Activated CD8-positive, alpha-beta memory T cell treated with anti-CD3 and anti-CD28 coated beads for 1 hour (primary cell): ENCODE results near the gene ZNG1A.
"Not testable (repeated sequence)": the region's sequence is repeated elsewhere in the genome, so short reads cannot be mapped to it uniquely, and the experiment has no call there.

ENCODE experiments used
- DNase-seq, 2 donors: peaks; one replicate each; pipeline ENCODE4 v3.0.0-alpha.2; 2020; ENCODE audit warnings: low read depth in 1 of 2; ENCODE audit errors: extremely low read depth in 1 of 2

ZNG1A gene

DNA sequence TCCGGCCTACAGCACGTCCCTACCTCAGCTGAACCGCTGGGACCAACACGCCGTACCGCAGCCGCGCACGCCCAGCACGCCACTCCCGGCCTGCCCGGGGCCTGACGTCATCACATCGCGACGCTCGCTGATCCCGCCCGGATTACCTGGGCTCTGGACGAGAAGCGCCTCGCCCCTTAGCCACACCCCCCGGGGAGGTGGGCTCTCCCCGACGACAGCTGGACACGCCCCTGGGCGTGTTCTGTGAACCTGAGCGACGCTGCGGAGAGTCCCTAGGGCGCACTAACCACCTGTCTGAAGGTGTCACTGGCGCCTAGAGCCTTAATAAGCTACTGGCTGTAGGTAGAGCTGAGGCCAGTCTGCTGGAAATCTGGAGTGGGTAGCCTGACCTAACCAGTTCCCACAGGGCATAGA is at the start of gene ZNG1A:
ZNG1A (minus strand) TSS at position 87 of the 414 bp plus-strand sequence. CDS start 87 bp downstream, outside the sequence.
- peak; percentile 57 to 59 for DNase-seq

DNA sequence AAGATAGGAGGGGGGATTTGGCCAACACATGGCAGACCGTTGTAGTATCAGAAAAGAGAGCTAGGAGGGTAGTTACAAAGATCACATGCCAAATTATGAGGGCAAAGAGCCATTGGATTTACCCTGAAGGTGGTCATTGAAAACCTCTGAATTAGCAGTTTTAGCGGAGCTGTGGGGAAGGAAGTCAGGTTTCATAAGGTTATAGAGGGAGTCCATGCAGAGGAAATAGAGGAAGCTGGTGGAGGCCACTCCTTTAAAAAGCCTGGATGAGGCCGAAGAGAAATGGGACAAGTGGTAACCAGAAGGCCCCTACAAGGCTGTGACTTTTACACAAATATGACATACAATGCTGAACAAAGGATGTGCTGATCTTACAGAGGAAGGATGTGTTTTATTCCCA is 49.0 kb upstream of the ZNG1A start:
- no peak for DNase-seq

DNA sequence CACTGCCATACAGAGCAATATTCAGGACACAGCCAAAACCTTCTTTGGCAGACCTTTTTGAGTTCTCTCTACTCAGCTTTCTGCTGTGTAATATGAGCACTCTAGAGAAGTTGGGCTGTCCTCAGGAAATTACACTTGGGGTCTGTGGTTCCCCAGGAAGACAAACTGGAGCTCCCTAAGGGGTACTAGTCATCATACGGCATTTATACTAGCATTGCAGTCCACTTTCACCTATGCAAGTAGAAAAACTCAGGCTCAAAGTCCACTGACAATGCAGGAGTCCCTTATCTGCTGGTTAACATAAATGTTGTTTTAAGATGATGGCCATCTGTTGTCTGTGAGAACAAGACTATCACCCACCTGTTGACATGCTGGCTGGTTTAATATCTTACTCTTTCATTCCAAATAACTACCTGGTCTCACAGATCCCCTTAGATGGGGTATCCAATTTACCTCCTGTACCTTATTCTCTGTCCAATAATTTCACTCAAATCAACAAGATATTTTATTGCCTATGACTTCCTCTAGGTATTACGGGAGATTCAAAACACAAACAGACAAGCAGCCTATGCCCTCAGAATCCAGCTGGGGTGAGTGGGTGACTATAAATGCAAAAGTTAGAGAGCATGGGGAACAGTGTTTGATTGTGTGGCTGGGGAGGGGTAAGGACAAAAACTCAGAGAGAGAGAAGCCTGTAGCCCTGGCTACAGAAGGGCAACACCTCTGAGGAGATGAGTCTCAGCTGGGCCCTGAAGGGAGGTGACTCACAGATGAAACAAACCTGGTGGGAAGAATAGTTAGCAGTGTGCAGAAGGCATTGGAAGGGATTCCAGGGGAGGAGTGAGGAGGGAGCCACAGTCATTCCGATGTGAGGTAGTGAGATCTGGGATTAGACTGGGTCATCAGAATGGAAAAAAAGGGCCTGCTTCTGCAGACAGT is 46.0 kb upstream of the ZNG1A start:
- no peak for DNase-seq

DNA sequence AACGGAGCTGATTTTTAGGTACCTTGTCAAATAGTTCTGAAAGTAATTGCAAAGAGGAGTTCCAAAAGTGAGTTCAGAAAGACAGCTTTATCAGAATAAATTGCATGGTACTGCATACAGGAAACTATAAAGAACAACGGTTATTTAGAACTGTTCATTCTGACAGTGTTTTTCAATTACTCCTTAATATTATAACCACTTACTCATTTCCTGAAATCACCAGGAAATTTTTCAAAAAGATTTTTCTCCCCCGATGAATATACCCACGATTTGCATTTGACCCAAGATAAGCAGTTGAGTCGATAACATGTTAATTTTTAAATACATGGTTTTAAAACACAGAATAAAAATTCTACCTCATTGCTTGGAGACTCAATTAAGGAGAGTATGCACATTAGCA is 45.2 kb upstream of the ZNG1A start:
- DNase-seq = no peak

DNA sequence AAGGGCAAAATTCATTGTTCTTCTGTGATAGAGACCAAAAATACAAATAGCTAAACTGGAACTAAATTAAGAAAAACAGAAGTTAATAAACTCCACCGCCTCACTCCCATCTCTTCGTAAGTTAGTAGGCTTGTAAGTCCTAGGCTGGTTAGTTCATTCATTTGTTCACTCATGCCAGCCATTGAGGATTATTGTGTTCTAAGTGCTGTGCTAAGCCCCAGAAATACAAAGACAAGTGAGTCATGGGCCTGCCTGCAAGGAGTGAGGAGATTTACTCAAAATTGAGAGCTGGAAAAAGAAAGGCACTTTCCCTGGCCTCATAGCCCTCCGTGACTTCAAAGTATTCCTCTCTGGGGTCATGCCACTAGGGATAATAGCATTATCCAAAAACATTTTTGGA is 44.3 kb upstream of the ZNG1A start:
- no peak for DNase-seq

DNA sequence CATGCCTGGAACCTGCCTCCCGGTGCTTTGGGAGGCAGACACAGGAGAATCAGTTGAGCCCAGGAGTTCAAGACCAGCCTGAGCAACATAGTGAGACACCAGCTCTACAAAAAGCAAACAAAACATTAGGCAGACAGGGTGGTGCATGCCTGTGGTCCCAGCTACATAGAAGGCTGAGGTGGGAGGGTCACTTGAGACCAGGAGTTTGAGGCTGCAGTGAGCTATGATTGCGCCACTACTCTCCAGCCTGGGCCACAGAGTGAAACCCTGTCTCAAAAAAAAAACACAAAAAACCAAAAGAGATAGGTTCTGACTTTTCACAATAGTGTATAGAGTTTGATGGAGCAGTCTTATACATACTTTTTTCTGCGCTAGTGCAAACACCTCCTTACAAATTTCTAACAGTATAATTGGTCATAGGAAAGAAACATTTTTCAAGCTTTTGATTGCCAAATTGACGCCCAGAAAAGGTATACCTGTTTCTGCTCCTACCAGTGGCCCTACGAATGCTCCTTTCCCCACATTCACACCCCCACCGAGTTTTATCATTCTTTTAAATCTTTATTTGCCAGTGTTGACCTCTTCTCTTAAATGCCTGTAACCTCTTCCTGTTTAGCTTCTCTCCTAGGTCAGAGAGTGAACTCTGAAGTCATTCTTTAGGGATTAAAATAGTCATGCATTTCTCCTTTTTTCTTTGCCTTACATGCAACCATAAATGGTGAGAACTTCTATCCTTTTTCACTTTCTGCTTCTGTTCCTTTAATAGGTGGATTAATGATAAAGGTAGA is 43.3 kb upstream of the ZNG1A start:
- DNase-seq = no peak

DNA sequence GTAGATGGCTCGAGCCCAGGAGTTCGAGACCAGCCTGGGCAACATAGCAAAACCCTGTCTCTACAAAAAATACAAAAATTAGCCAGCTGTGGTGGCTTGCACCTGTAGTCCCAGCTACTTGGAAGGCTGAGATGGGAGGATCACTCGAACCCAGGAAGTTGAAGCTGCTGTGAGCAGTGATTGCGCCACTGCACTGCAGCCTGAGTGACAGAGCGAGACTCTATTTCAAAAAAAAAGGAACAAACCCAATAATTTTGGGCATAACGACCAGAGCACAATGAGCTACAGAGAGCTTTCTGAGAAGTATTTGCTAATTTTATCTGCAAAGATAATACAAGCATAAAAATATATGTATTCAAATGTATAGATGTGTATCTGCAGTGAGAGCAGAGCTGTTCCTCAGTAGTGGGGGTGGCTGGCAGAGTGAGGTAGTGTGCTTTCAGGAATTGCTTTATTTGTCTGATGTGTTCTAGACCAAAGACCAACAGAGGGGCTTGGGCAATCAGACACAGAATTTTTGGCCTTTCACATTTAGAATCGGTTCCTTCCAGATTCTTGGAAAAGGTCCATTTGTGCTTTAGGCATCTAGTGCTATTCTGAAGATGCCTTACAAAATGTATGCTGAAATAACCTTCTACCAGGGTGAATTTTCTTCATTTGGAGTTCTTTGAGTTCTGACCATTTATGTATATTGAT is 41.0 kb upstream of the ZNG1A start:
- DNase-seq = no peak

DNA sequence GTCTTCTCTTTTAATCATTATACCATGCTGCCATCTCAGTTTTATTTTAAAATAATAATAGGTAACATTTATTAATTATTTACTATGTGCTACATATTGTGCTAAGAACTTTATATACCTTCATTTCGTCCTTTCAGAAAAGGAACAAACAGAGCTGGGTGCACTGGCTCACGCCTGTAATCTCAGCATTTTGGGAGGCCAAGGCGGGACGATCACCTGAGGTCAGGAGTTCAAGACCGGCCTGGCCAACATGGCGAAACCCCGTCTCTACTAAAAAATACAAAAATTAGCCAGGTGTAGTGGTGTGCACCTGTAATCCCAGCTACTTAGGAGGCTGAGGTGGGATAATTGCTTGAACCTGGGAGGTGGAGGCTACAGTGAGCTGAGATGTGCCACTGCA is 40.2 kb upstream of the ZNG1A start:
- DNase-seq = not testable (repeated sequence)

DNA sequence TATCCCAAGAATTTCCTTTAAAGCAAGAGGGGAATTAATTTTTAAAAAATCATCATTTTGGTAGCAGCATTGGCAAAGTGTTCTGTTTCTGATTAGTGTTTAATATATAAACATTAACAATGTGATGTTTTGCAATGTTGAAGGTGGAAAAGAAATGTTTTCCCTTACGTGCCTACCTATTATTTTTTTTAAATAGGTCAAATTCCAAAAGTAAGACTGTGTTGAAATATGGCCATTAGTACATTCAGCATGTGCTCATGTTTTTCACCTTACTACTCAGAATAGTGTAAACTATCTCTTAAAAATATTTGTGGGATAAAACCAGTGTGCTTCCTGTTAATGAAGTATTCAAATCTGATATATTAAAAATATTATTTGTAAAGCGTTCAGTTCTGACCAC is 39.1 kb upstream of the ZNG1A start:
- no peak for DNase-seq

DNA sequence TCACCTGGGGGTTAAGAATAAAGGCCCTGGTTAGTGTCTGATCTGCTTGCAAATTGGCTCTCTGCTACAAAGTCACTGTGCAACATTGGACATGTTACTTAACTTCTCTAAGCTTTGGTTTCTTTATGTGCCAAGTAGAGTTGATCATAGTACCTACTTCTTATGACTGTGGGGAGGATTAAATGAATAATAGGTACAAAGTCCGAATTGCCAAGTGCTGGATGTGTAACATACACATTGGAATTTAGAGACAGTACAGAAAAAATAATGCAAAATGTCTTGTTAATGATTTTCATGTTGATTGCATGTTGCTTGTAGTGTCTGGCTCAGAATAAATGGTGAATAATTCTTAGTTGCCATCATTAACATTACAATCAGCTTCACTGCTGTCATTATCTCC is 38.0 kb upstream of the ZNG1A start:
- no peak for DNase-seq

DNA sequence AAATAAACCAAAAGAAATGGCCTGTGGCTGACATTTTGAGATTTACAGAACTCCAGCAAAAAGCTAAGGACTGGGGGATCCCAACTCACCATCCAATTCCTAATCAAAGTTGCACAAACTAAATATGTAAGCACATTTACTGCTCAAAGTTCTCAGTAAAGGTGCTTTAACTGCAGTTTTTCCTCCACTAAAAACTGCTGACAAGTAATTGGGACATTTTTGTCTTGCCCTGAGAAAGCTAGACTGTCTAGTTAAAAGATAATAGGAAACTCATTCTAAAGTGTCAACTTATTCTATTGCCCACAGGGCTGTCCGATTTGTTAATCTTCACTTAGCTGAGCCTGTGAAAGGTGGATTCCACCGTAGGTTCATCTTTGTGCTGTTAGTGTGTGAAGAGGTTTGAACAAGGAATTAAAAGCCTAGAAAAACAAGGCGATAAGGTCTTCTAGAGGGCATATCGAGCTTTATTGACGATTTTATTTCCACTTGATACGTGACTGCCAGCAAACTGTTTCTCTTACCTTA is 36.8 kb upstream of the ZNG1A start:
- DNase-seq = no peak

DNA sequence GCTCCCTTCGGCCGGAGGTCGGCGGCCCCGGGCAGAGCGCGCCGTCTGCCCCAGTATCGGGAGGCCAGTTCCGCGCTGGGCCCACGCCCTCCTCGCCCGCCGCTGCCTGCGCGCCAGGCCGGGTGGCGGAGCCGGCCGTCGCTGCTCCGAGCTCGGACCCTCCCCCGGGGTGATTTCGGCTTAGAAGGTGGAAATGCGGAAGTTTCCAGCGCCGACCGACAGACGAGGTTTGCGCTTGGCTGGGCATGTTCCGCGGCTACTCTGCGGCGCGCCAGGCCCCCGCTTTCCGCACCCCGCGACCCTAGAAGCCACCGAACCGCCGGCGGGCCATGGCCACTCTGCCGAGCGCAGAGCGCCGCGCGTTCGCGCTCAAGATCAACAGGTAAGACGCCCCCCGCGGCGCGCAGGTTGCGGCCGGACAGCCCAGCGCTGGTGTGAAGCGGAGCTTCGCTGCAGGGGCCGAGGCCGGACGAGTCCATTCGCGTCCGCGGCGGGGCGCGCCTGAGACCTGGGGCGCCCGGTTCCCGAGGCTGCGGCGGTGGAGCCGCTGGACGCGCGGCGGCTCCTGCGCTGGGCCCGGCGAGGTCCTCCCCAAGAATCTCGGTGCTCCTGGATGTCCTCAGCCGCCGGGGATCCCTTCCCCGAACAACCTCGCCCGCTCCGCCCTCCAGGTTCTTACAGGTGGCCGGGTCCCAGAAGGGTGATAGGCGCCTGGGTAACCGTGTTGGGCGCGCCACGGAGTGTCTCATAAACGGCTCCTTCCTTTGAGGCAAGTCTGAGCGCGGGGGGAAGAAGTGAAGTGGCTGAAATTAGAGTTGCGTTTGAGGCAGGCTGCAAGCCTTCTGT is 36.0 kb upstream of the ZNG1A start, which contains the start of gene DOCK8:
DOCK8 (plus strand) TSS at position 218 of the 846 bp plus-strand sequence; CDS start at position 330, 112 bp downstream.
- DNase-seq = peak; percentile 8 to 28

DNA sequence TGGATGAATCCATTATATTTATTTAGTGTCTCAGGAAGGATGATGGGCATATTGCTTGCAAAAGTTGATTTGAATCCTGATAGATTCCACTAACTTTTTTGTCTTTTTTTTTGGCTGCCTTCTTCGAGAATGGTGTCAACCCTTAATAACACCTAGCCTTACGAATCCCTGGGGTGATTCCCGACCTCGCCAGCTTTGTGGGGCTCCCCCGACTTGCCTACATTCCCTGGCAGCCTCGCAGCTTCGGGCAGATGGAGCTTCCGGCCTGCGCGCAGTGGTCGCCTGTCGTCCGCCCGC is 35.4 kb upstream of the ZNG1A start:
- DNase-seq = no peak

DNA sequence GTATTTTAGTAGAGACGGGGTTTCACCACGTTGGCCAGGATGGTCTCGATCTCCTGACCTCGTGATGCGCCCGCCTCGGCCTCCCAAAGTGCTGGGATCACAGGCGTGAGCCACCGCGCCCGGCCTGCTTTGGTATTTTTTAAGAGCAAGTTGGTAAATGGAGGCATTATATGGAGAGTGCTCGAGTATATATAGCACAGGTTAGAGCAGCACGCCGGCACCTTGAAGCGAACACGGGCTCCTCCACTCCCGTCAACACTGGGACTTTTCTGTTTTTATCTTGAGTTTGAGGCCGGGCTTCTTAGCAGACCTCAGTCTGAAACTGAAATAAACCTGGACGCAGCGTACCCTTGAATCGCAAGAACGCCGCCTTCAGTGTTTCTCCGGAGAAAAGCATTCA is 35.0 kb upstream of the ZNG1A start:
- not testable (repeated sequence) for DNase-seq

DNA sequence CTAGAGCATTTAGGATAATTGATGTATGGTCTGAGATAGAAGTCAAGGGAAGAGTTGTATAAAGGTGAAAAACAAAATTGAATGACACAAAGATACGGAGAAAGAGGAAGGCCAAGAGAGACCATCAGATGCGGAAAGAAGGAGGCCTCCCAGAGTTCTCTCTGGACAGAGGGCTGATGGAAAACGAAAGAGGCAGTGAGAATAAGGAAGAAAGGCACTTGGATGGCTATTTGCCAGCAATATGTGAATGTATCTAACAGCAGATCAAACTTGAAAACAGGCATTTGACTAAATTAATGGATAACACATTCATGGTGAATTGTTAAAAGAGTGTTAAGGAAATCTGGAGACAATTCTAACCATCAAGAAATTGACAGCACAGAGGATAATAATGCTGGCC is 33.4 kb upstream of the ZNG1A start:
- DNase-seq = no peak

DNA sequence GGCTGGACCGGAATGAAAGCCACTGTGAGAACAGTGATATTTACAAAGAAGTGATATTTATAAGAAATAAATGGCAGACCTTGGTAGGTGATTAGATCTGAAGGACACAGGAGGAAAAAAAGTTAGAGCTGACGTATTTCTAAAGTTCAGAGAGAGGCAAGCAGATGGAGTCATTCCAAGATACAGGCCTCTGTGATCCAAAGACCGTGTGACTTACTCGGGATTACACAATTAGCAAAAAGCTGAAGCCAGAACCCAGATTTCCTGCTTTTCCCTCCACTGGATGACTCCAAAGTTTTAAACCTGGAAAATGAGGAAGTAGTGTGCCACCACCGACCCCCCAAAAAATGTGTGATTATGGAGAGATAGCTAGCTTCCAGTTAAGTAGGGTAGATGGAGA is 32.7 kb upstream of the ZNG1A start:
- DNase-seq = no peak

DNA sequence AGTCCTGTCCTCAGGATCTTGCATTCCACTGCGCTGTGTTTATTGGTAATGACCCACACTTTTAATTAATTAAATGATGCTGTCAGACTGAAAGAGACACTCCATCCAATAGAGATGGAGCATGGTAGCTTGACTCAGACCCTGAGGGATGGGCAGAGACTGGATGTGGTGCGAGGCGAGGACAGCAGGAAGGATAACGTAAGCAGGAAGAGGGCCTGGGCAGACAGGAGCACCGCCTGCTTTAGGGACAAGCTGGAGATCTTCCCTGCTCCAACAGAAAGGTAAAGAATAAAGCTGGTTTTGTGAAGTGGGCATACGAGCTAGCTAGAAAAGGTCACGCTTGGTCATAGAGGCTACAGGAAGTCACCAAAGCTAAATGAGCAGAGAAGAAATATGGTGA is 32.2 kb upstream of the ZNG1A start:
- DNase-seq = no peak

DNA sequence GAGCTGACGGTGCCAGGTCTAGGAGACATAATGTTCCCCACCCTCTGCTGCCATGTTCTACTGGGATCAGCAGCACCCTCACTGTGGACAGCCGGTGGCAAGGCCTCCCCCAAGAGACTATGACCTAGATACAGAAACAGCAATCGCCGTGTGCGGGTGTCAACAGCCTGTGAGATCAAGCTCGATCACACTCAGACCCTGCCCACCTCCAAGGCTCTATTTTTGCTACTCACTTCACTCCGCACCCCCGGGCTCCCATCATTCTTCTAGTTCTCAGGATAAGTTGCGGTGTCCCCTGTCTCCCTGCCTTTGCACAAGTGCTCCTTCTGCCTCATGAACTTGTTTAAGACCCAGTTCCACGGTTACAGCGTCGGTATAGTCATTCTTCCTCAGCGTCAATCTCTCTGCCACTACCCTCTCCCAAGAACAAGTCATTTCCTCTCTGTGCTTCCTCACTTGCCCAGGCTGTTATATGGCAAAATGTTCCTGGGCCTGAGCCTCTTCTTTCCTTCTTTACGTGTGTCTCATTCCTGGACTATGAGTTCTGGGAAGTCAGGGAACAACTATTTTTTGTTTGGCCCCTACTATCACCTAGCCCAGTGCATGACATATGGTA is 30.4 kb upstream of the ZNG1A start:
- no peak for DNase-seq

DNA sequence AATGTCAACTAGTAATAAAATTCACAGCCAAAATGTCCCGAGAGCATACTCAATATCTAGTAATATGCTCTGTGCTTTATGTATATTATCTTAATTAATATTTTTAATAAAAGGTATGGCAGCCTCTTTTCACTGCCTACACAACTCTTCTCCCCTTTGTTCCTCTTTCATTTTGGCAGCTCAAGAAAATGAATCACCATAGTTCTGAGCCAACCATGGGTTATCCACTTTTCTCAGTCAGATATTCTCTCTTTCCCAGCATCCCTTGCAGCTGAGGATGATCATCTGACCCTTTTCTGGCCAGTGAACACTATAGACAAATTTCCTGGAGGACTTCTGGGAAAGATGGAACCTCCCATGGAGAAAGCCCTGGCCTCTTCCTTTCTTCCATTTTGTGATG is 27.6 kb upstream of the ZNG1A start:
- DNase-seq = no peak

DNA sequence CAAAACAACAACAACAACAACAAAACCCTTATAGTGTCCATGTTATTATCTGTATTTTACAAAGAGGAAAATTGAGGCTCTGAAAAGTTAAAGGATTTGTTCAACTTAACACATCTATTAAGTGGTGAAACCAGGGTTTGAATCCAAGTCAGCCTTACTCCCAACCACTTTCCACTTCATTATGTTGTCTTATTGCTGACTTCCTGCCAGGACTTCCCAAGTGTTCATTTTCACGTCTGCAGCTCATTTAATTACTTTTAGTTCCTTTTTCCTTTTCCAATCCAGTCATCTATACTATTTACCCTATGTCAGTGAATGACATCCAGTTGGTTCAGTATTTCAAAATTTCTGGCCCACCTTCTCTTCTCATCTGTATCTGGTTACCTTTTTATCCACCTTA is 20.7 kb upstream of the ZNG1A start:
- DNase-seq = not testable (repeated sequence)
